K562 (cell line): ENCODE results near the gene RSPH9. TPM values are rescaled to one million over a fixed set of nuclear protein-coding genes. Genes with fewer than 3 reads are reported as not detected.

ENCODE experiments used
- ARID2 ChIP-seq: fragments of 450-650 bp; IDR thresholded peaks from 2 replicates; pipeline ENCODE4 v1.6.1; 2017; ENCODE audit warnings: antibody characterized with exemption, mild to moderate bottlenecking
- ARID4B ChIP-seq: sonication (generic); formaldehyde crosslinking; IDR thresholded peaks from 2 replicates; pipeline ENCODE4 v1.8.0; 2022; ENCODE audit warnings: mild to moderate bottlenecking, missing genetic modification reagents
- EP300 ChIP-seq: IDR thresholded peaks from 2 replicates; pipeline ENCODE4 v1.6.1; 2012; ENCODE audit warnings: low read length, improper control_type of control experiment
- ETV6 ChIP-seq, 3 experiments: fragments of 150-350 bp in 1 of 3; sonication (generic) in 1 of 3; formaldehyde crosslinking in 1 of 3; IDR thresholded peaks; 2 replicates each; pipeline versions ENCODE4 v1.6.1 to v1.8.0; 2014 to 2022; ENCODE audit warnings: borderline replicate concordance in 2 of 3, low read depth in 2 of 3, antibody characterized with exemption in 1 of 3, low read length in 1 of 3, mild to moderate bottlenecking in 1 of 3, missing genetic modification reagents in 1 of 3
- FOS ChIP-seq: IDR thresholded peaks from 3 replicates; pipeline ENCODE4 v1.6.1; 2011; ENCODE audit not compliant: insufficient read length; ENCODE audit errors: extremely low read depth
- JUND ChIP-seq, 2 experiments: IDR thresholded peaks; 2 replicates in 1 of 2; 3 replicates in 1 of 2; pipeline ENCODE4 v1.6.1; 2011; ENCODE audit warnings: borderline replicate concordance in 2 of 2, low read depth in 2 of 2, low read length in 2 of 2, improper control_type of control experiment in 1 of 2, missing biosample characterization in 1 of 2, missing genetic modification characterization in 1 of 2, missing genetic modification reagents in 1 of 2
- KDM2B ChIP-seq: fragments of 250-450 bp; sonication (Bioruptor Pico); IDR thresholded peaks from 2 replicates; pipeline ENCODE4 v1.8.0; 2021; ENCODE audit warnings: mild to moderate bottlenecking, moderate library complexity
- KLF6 ChIP-seq: fragments of 250-450 bp; sonication (Bioruptor Pico); IDR thresholded peaks from 2 replicates; pipeline ENCODE4 v1.4.0; 2020; ENCODE audit warnings: mild to moderate bottlenecking, moderate library complexity, borderline replicate concordance
- L3MBTL2 ChIP-seq: fragments of 450-650 bp; IDR thresholded peaks from 2 replicates; pipeline ENCODE4 v1.6.1; 2016; ENCODE audit warnings: mild to moderate bottlenecking, moderate library complexity
- PML ChIP-seq: IDR thresholded peaks from 2 replicates; pipeline ENCODE4 v1.6.1; 2012; ENCODE audit warnings: low read length, inconsistent platforms
- RBM14 ChIP-seq: fragments of 200-400 bp; formaldehyde crosslinking; IDR thresholded peaks from 2 replicates; pipeline ENCODE4 v1.6.1; 2018; ENCODE audit warnings: low read depth, mild to moderate bottlenecking, low read length, moderate library complexity, borderline replicate concordance; ENCODE audit not compliant: insufficient read depth
- SAFB ChIP-seq: fragments of 200-400 bp; formaldehyde crosslinking; IDR thresholded peaks from 2 replicates; pipeline ENCODE4 v1.6.1; 2017; ENCODE audit warnings: low read depth, low read length, borderline replicate concordance
- TCF15 ChIP-seq: fragments of 250-450 bp; sonication (Bioruptor Pico); IDR thresholded peaks from 2 replicates; pipeline ENCODE4 v1.8.0; 2022; ENCODE audit warnings: moderate library complexity, mild to moderate bottlenecking, inconsistent platforms
- ZBED1 ChIP-seq: IDR thresholded peaks from 2 replicates; pipeline ENCODE4 v1.6.1; 2014
- ZBTB34 ChIP-seq: fragments of 250-450 bp; sonication (Bioruptor Pico); IDR thresholded peaks from 2 replicates; pipeline ENCODE4 v1.8.0; 2021; ENCODE audit warnings: mild to moderate bottlenecking, moderate library complexity
- ZNF174 ChIP-seq: fragments of 250-450 bp; sonication (Bioruptor Pico); IDR thresholded peaks from 2 replicates; pipeline ENCODE4 v1.4.0; 2020; ENCODE audit warnings: mild to moderate bottlenecking
- ZNF212 ChIP-seq: fragments of 450-650 bp; formaldehyde crosslinking; IDR thresholded peaks from 2 replicates; pipeline ENCODE4 v1.4.0; 2020; ENCODE audit warnings: mild to moderate bottlenecking
- polyA plus RNA-seq, 8 experiments: library from polyadenylated mRNA; depleted of rRNA in 4 of 8; stranded (reverse) in 5 of 8; unstranded in 3 of 8; fragments of >200 nt; fragmentation: Nextera tagmentation in 2 of 8; fragmentation: Illumina TruSeq in 1 of 8; extraction: Ambion mirVana in 2 of 8; extraction: Trizol in 1 of 8; gene quantifications; 2 replicates each; pipeline versions ENCODE4 v1.2.1 to v1.2.3, GENCODE V29; 2011 to 2014; ENCODE audit warnings: inconsistent platforms in 1 of 8, missing spikeins in 1 of 8
- total RNA-seq, 7 experiments: library from RNA; depleted of rRNA in 6 of 7; stranded (reverse); fragments of >200 nt in 6 of 7; fragmentation: Illumina TruSeq in 2 of 7; extraction: Trizol in 2 of 7; gene quantifications; 2 replicates each; pipeline versions ENCODE4 v1.2.1 to v1.2.3, GENCODE V29; 2011 to 2021; ENCODE audit warnings: low replicate concordance in 1 of 7
- TF ChIP-seq, protein P1 (sequence below), 2 experiments: fragments of 450-650 bp; conservative IDR thresholded peaks; 2 replicates each; pipeline ENCODE4 v1.6.1; 2017; ENCODE audit warnings: mild to moderate bottlenecking in 2 of 2, moderate library complexity in 2 of 2
- TF ChIP-seq, protein P2 (sequence below): fragments of 450-650 bp; IDR thresholded peaks from 2 replicates; pipeline ENCODE4 v1.6.1; 2016

Gene RSPH9
- total and polyA plus RNA-seq, 9 of the 15 experiments (the other 6 are each of a cell fraction or from before 2014, with no cell fraction given): 0.05 to 0.60 (median 0.39) TPM; not detected in 6

DNA sequence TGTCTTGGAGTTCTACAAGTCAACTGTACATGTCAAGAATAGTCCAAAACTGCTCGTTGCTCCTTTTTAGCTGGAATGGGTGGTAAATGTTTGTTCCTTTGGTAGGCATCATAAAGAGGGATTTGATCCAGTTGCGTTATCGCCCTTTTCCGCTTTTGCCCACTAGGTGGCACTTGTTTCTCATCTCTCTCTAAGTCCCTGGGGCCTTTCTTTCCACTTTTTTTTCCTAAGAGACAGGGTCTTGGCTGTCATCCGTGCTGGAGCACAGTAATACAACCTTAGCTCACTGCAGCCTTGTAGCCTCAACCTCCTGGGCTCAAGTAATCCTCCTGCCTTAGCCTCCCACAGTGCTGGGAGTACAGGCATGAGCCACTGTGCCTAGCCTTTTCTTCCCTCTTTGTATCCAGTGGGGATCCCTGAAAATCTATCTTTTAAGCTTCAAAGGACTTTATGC lies 36.5 kb upstream of the RSPH9 start (continued):
- TF ChIP-seq, protein P1, sequence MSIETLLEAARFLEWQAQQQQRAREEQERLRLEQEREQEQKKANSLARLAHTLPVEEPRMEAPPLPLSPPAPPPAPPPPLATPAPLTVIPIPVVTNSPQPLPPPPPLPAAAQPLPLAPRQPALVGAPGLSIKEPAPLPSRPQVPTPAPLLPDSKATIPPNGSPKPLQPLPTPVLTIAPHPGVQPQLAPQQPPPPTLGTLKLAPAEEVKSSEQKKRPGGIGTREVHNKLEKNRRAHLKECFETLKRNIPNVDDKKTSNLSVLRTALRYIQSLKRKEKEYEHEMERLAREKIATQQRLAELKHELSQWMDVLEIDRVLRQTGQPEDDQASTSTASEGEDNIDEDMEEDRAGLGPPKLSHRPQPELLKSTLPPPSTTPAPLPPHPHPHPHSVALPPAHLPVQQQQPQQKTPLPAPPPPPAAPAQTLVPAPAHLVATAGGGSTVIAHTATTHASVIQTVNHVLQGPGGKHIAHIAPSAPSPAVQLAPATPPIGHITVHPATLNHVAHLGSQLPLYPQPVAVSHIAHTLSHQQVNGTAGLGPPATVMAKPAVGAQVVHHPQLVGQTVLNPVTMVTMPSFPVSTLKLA (conservative IDR thresholded peaks at IDR 0.05): no peak
- no peak for TF ChIP-seq ARID4B (CRISPR knock-in tag)
- TF ChIP-seq JUND (IDR thresholded peaks at IDR 0.05; ENCODE audit: borderline replicate concordance, low read depth, low read length): no peak
- 0 out of 3 replicates have a peak, but pooled peaks have one; percentile 27 for TF ChIP-seq JUND (tag; IDR thresholded peaks at IDR 0.05; ENCODE audit: borderline replicate concordance, low read depth, low read length)
- no peak for TF ChIP-seq RBM14
- no peak for TF ChIP-seq KLF6 (CRISPR knock-in tag)
- TF ChIP-seq FOS: no peak
- TF ChIP-seq ZNF174 (CRISPR knock-in tag): no peak
- TF ChIP-seq EP300: no peak
- no peak for TF ChIP-seq SAFB
- TF ChIP-seq, protein P2, sequence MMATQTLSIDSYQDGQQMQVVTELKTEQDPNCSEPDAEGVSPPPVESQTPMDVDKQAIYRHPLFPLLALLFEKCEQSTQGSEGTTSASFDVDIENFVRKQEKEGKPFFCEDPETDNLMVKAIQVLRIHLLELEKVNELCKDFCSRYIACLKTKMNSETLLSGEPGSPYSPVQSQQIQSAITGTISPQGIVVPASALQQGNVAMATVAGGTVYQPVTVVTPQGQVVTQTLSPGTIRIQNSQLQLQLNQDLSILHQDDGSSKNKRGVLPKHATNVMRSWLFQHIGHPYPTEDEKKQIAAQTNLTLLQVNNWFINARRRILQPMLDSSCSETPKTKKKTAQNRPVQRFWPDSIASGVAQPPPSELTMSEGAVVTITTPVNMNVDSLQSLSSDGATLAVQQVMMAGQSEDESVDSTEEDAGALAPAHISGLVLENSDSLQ: no peak
- TF ChIP-seq ZBTB34 (CRISPR knock-in tag): no peak
- TF ChIP-seq ARID2: 0 out of 2 replicates have a peak, but pooled peaks have one; percentile 39
- TF ChIP-seq ETV6 (IDR thresholded peaks at IDR 0.05; ENCODE audit: borderline replicate concordance in 1 of 2, low read depth in 2 of 2, low read length in 1 of 2): no peak
- no peak for TF ChIP-seq ETV6 (CRISPR knock-in tag; IDR thresholded peaks at IDR 0.05; ENCODE audit: borderline replicate concordance)
- 0 out of 2 replicates have a peak, but pooled peaks have one; percentile 38 for TF ChIP-seq ZNF212 (CRISPR knock-in tag)
- no peak for TF ChIP-seq KDM2B (CRISPR knock-in tag)
- no peak for TF ChIP-seq L3MBTL2
- no peak for TF ChIP-seq ZBED1
- no peak for TF ChIP-seq TCF15
- peak; percentile 14; the same call in 1 of the 2 replicates for TF ChIP-seq PML
